Trophoblast cell (in vitro differentiated cells and primary cell): Measurements from ENCODE around the gene CTCF.

Experiments
- DNase-seq, 2 donors: peaks; one replicate each; pipeline ENCODE4 v3.0.0-alpha.2; 2016
- H2AFZ ChIP-seq: 2 replicates; pipeline ENCODE4 v1.6.1; 2013; ENCODE audit warnings: low read length, moderate library complexity, mild to moderate bottlenecking; ENCODE audit not compliant: insufficient read depth, poor library complexity
- H2AK5ac ChIP-seq: 2 replicates; pipeline ENCODE4 v1.6.1; 2013; ENCODE audit warnings: mild to moderate bottlenecking, low read length
- H2BK120ac ChIP-seq: 2 replicates; pipeline ENCODE4 v1.6.1; 2013; ENCODE audit warnings: low read length, mild to moderate bottlenecking, moderate library complexity; ENCODE audit not compliant: insufficient read depth, poor library complexity
- H2BK12ac ChIP-seq: 2 replicates; pipeline ENCODE4 v1.6.1; 2013; ENCODE audit warnings: mild to moderate bottlenecking, low read length, moderate library complexity
- H2BK5ac ChIP-seq: 2 replicates; pipeline ENCODE4 v1.6.1; 2013; ENCODE audit warnings: low read length, low read depth, moderate library complexity, mild to moderate bottlenecking; ENCODE audit not compliant: poor library complexity
- H3K14ac ChIP-seq: 2 replicates; pipeline ENCODE4 v1.6.1; 2013; ENCODE audit warnings: mild to moderate bottlenecking, low read length
- H3K18ac ChIP-seq: 2 replicates; pipeline ENCODE4 v1.6.1; 2013; ENCODE audit warnings: mild to moderate bottlenecking, low read length
- H3K23ac ChIP-seq: 2 replicates; pipeline ENCODE4 v1.6.1; 2013; ENCODE audit warnings: low read length
- H3K27ac ChIP-seq: 2 replicates; pipeline ENCODE4 v1.5.1; 2013; ENCODE audit warnings: low read depth, mild to moderate bottlenecking, inconsistent platforms, low read length, moderate library complexity
- H3K27me3 ChIP-seq: 2 replicates; pipeline ENCODE4 v1.6.1; 2013; ENCODE audit warnings: inconsistent platforms, mild to moderate bottlenecking, low read length, moderate library complexity; ENCODE audit not compliant: insufficient read depth
- H3K36me3 ChIP-seq, 2 experiments: 1 replicate in 1 of 2; 2 replicates in 1 of 2; pipeline ENCODE4 v1.6.1; 2013; ENCODE audit warnings: low read length in 2 of 2, mild to moderate bottlenecking in 2 of 2, moderate library complexity in 1 of 2; ENCODE audit not compliant: insufficient read depth in 2 of 2, control insufficient read depth in 1 of 2
- H3K4ac ChIP-seq: 2 replicates; pipeline ENCODE4 v1.6.1; 2013; ENCODE audit warnings: low read depth, mild to moderate bottlenecking, low read length, moderate library complexity
- H3K4me1 ChIP-seq, 2 experiments: 1 replicate in 1 of 2; 2 replicates in 1 of 2; pipeline ENCODE4 v1.6.1; 2013; ENCODE audit warnings: low read length in 2 of 2, mild to moderate bottlenecking in 2 of 2, moderate library complexity in 1 of 2; ENCODE audit not compliant: insufficient read depth in 2 of 2, control insufficient read depth in 1 of 2
- H3K4me2 ChIP-seq: 2 replicates; pipeline ENCODE4 v1.6.1; 2013; ENCODE audit warnings: inconsistent platforms, mild to moderate bottlenecking, low read length, moderate library complexity
- H3K4me3 ChIP-seq: 2 replicates; pipeline ENCODE4 v1.5.1; 2013; ENCODE audit warnings: mild to moderate bottlenecking, low read depth, low read length, inconsistent platforms
- H3K79me1 ChIP-seq: one replicate; pipeline ENCODE4 v1.6.1; 2013; ENCODE audit warnings: low read length
- H3K79me2 ChIP-seq: 2 replicates; pipeline ENCODE4 v1.6.1; 2013; ENCODE audit warnings: low read length, mild to moderate bottlenecking; ENCODE audit not compliant: control insufficient read depth, insufficient read depth, poor library complexity
- H3K9ac ChIP-seq: 2 replicates; pipeline ENCODE4 v1.6.1; 2013; ENCODE audit warnings: mild to moderate bottlenecking, low read length
- H3K9me3 ChIP-seq: 2 replicates; pipeline ENCODE4 v1.6.1; 2013; ENCODE audit warnings: low read depth, mild to moderate bottlenecking, control low read depth, inconsistent platforms, low read length; ENCODE audit not compliant: insufficient read depth
- H4K12ac ChIP-seq: 2 replicates; pipeline ENCODE4 v1.6.1; 2013; ENCODE audit warnings: low read depth, mild to moderate bottlenecking, low read length, moderate library complexity
- H4K8ac ChIP-seq: 2 replicates; pipeline ENCODE4 v1.6.1; 2013; ENCODE audit warnings: low read depth, mild to moderate bottlenecking, low read length, moderate library complexity
- H4K91ac ChIP-seq: one replicate; pipeline ENCODE4 v1.6.1; 2013; ENCODE audit warnings: low read depth, mild to moderate bottlenecking, low read length, moderate library complexity
- WGBS: extraction: QIAGEN DNeasy Blood & Tissue Kit; methylation state at CpG from one replicate; pipeline ENCODE4 v1.1.7; 2013; ENCODE audit warnings: missing lambda C conversion rate; ENCODE audit not compliant: insufficient read length, insufficient coverage; ENCODE audit errors: extremely low coverage; 5-methylcytosine and 5-hydroxymethylcytosine counted together

CTCF gene

DNA sequence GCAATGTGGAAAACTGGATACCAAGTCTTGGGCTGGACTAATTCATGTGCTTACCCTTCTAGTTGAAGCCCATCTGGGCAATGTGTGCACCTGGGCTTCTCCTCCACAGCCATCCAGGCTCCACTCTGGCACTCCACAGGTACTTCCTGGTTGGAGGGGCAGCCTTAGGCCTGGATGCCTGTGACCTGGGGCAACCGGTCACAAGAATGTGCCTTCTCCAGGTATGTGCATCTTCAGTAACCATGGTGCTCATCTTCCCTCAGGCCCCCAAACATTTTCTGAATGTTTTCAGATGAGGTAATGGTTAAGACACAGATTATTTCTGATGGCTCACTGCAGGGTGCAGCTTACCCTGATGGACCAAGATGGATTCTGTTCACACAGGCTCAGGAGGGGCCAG is 115.4 kb downstream of the CTCF start:
- H3K4me2 ChIP-seq = peak overlapping the region; percentile 28
- no peaks in the 10 kb centered on the region for H3K9me3 ChIP-seq
- H4K12ac ChIP-seq = no peak overlapping the region
- peaks cover 4% of the 10 kb centered on the region for H3K79me1 ChIP-seq
- H3K27me3 ChIP-seq = no peaks in the 10 kb centered on the region
- no peak overlapping the region for H3K18ac ChIP-seq
- DNase-seq = peak; percentile 97 to 99
- H3K4me3 ChIP-seq = no peak overlapping the region
- H3K36me3 ChIP-seq = peaks cover 16 to 24% of the 10 kb centered on the region in 2 experiments
- H2BK120ac ChIP-seq = peak overlapping the region; percentile 74
- no peak overlapping the region for H3K14ac ChIP-seq
- peak overlapping the region; percentile 52 for H3K27ac ChIP-seq
- no peak overlapping the region for H2BK5ac ChIP-seq
- H2BK12ac ChIP-seq = no peak overlapping the region
- H2AFZ ChIP-seq = no peak overlapping the region
- H3K9ac ChIP-seq = no peak overlapping the region
- no peak overlapping the region for H4K8ac ChIP-seq
- H3K4ac ChIP-seq = no peak overlapping the region
- H2AK5ac ChIP-seq = no peak overlapping the region
- H3K23ac ChIP-seq = no peak overlapping the region
- H3K4me1 ChIP-seq = peaks cover 11 to 14% of the 10 kb centered on the region in 2 experiments
- no CpG with 5 or more reads among the region's 1 CpG for WGBS
- no peaks in the 10 kb centered on the region for H3K79me2 ChIP-seq
- H4K91ac ChIP-seq = peak overlapping the region; percentile 70

DNA sequence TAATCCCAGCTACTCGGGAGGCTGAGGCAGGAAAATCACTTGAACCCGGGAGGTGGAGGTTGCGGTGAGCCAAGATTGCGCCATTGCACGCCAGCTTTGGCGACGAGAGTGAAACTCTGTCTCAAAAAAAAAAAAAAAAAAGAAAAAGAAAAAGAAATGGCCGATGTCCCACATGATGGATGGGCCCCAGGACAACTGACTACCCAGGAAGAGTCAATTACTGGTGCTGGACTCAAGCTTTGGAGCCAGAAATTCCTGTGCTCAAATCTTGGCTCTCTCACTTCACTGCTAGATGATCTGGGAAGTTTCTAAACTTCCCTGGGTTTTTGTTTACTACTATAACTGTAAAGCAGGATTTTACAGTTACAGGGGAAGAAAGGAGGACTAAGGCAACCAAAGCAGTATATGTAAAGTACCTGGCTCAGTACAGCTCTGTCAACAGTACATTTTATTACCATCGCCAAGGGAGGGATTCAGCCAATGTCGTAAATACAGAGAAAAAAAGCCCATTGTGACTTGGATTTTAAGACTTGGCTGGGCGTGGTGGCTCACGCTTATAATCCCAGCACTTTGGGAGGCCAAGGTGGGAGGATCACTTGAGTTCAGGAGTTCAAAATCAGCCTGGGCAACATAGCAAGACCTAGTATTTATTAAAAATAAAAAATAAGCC is 116.2 kb downstream of the CTCF start:
- Histone ChIP-seq H3K14ac (no peak overlapping the region), H2BK120ac (no peak overlapping the region), H3K27me3 (no peaks in the 10 kb centered on the region), H3K23ac (no peak overlapping the region), H3K18ac (no peak overlapping the region), H3K79me2 (no peaks in the 10 kb centered on the region), H3K36me3 (peaks cover 20 to 31% of the 10 kb centered on the region in 2 experiments), H2BK5ac (no peak overlapping the region), H3K4me1 (peaks cover 11 to 14% of the 10 kb centered on the region in 2 experiments), H4K91ac (no peak overlapping the region), H2BK12ac (no peak overlapping the region), H4K12ac (no peak overlapping the region), H2AFZ (no peak overlapping the region), H3K4ac (no peak overlapping the region), H3K9ac (no peak overlapping the region), H4K8ac (no peak overlapping the region), H3K4me2 (no peak overlapping the region), H3K79me1 (peaks cover 4% of the 10 kb centered on the region), H3K27ac (peak overlapping the region; percentile 20), H3K4me3 (no peak overlapping the region), H2AK5ac (no peak overlapping the region), H3K9me3 (no peaks in the 10 kb centered on the region)
- no CpG with 5 or more reads among the region's 12 CpGs for WGBS
- peak in 1 of 2 donors; percentile 56 for DNase-seq

DNA sequence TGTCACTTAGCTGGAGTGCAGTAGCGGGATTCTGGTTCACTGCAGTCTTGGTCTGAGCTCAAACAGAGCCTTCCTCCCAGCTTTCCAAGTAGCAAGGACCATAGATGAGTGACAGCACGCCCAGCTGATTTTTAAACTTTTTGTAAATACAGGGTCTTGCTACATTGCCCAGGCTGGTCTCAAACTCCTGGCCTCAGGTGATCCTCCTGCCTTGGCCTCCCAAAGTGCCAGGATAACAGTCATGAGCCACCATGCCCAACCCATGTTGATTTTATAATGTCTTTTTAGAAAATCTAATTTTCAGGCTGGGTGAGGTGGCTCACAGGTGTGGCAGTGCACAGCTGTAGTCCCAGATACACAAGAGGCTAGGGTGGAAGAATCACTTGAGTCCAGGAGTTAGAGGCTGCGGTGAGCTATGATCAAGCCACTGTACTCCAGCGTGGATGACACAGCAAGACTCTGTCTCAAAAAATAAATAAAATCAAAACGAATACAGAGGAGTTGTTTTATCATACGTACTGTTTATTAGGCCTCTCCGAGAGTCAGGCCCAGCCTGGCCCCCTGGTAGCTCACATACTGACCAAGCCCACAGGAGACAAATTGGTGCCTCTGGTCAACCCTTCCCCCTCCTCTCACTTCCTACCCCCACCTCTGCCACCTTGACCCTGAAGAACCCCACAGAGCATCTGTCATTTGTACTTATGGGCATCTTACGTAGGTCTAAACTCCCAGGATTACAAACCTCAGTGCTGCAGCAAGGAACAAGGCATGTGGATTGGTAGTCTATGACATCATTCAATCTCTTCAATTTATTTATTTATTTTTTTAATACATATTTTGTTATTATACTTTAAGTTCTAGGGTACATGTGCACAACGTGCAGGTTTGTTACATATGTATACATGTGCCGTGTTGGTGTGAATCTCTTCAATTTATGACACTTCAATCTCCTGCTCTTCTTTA is 117.9 kb downstream of the CTCF start:
- Histone ChIP-seq H4K91ac (no peak overlapping the region), H2BK5ac (no peak overlapping the region), H2AK5ac (no peak overlapping the region), H3K79me2 (no peaks in the 10 kb centered on the region), H3K4me1 (peaks cover 11 to 14% of the 10 kb centered on the region in 2 experiments), H3K4me3 (no peak overlapping the region), H3K79me1 (peaks cover 4% of the 10 kb centered on the region), H3K4ac (no peak overlapping the region), H3K9ac (no peak overlapping the region), H3K36me3 (peaks cover 31 to 32% of the 10 kb centered on the region in 2 experiments), H4K8ac (no peak overlapping the region), H3K14ac (no peak overlapping the region), H3K27ac (no peak overlapping the region), H3K27me3 (no peaks in the 10 kb centered on the region), H3K18ac (no peak overlapping the region), H3K9me3 (no peaks in the 10 kb centered on the region), H2AFZ (no peak overlapping the region), H3K4me2 (no peak overlapping the region), H2BK12ac (no peak overlapping the region), H2BK120ac (no peak overlapping the region), H4K12ac (no peak overlapping the region), H3K23ac (no peak overlapping the region)
- WGBS = no CpG with 5 or more reads among the region's 10 CpGs
- no peak for DNase-seq

DNA sequence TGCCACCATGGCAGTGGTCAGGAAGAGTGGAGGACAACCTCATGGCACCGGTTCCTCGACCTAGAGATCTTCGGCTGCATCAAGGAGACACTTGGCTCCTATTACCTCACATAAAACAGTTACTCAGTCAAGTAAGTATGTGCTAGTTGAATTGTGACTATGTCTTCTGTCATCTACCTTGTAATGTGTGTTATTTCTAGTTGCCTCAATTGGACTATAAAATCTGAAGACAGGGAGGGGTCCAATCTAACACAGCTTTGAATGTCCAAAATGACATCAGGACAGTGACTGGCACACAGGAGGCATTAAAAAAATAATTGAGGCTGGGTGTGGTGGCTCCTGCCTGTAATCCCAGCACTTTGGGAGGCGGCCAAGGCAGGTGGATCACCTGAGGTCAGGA is 121.4 kb downstream of the CTCF start:
- H4K91ac ChIP-seq = no peak overlapping the region
- no peak overlapping the region for H3K14ac ChIP-seq
- H2BK120ac ChIP-seq = no peak overlapping the region
- H3K79me2 ChIP-seq = no peaks in the 10 kb centered on the region
- no peaks in the 10 kb centered on the region for H3K79me1 ChIP-seq
- H3K4ac ChIP-seq = no peak overlapping the region
- no peaks in the 10 kb centered on the region for H3K9me3 ChIP-seq
- H3K9ac ChIP-seq = no peak overlapping the region
- no peaks in the 10 kb centered on the region for H3K27me3 ChIP-seq
- H2AK5ac ChIP-seq = no peak overlapping the region
- H2AFZ ChIP-seq = no peak overlapping the region
- no peak overlapping the region for H4K8ac ChIP-seq
- H3K36me3 ChIP-seq = peaks cover 28 to 29% of the 10 kb centered on the region in 2 experiments
- H3K18ac ChIP-seq = no peak overlapping the region
- H3K23ac ChIP-seq = no peak overlapping the region
- no peaks in the 10 kb centered on the region for H3K4me1 ChIP-seq
- no peak overlapping the region for H2BK5ac ChIP-seq
- WGBS = no CpG with 5 or more reads among the region's 4 CpGs
- no peak overlapping the region for H3K27ac ChIP-seq
- H3K4me3 ChIP-seq = no peak overlapping the region
- no peak overlapping the region for H2BK12ac ChIP-seq
- H3K4me2 ChIP-seq = no peak overlapping the region
- peak in 1 of 2 donors; percentile 64 for DNase-seq
- H4K12ac ChIP-seq = no peak overlapping the region
